Measurements from ENCODE around the gene HBG2. TPM values are rescaled to one million over a fixed set of nuclear protein-coding genes. Genes with fewer than 3 reads are reported as not detected.

The HBG2 gene
- total and polyA plus RNA-seq, 2 of the 8 experiments (the other 6 are each of a cell fraction or from before 2014, with no cell fraction given): 0.23 TPM; not detected in 1

- CTCF ChIA-PET (ENCODE audit: partially characterized antibody): interaction anchor here (0.6 to 1.9 kb wide), 3 partner anchors 12 to 228 kb away, joined by 3 to 4 read pairs (median 3); no protein-coding TSS in a partner anchor
- Histone ChIP-seq H3K27ac (ENCODE audit: low read depth, low read length) (no peak overlapping the region), H3K9ac (replicated peaks in 1 of 4; ENCODE audit: extremely low read depth in 1 of 4, low read depth in 3 of 4, low read length in 3 of 4) (no peak overlapping the region), H2BK120ac (replicated peaks; ENCODE audit: low read depth, low read length) (no peak overlapping the region), H2BK15ac (ENCODE audit: low read length) (no peak overlapping the region), H3K4me3 (ENCODE audit: extremely low read depth in 1 of 4, insufficient read depth in 2 of 4, low read depth in 3 of 4, low read length in 4 of 4) (no peak overlapping the region), H2AK5ac (ENCODE audit: low read depth, low read length) (no peak overlapping the region), H3K36me3 (ENCODE audit: control insufficient read depth in 2 of 4, insufficient read depth in 4 of 4, low read length in 3 of 4) (no peaks in the 10 kb centered on the region), H3K23me2 (ENCODE audit: low read depth, low read length) (no peaks in the 10 kb centered on the region), H3K23ac (ENCODE audit: insufficient read length) (no peak overlapping the region), H3K56ac (replicated peaks; ENCODE audit: insufficient read length, low read depth, low read length) (no peak overlapping the region), H3K9me3 (ENCODE audit: insufficient read depth in 2 of 2, low read depth in 1 of 2, low read length in 1 of 2) (no peaks in the 10 kb centered on the region), H4K20me1 (replicated peaks in 1 of 2; ENCODE audit: control insufficient read depth in 1 of 2, insufficient read depth in 2 of 2, low read length in 2 of 2) (no peaks in the 10 kb centered on the region), H3K27me3 (replicated peaks in 1 of 4; ENCODE audit: control insufficient read depth in 3 of 4, extremely low read depth in 1 of 4, insufficient read depth in 3 of 4, low read length in 3 of 4) (no peaks in the 10 kb centered on the region; a peak in 1 of 7 replicates), H3K4me1 (replicated peaks in 1 of 4; ENCODE audit: control insufficient read depth in 3 of 4, insufficient read depth in 4 of 4, low read length in 3 of 4) (no peaks in the 10 kb centered on the region), H4K8ac (ENCODE audit: extremely low read depth, insufficient read depth, low read length) (no peak overlapping the region), H3K4me2 (ENCODE audit: insufficient read depth in 1 of 2, low read depth in 2 of 2, low read length in 2 of 2) (no peak overlapping the region), H2BK12ac (ENCODE audit: low read depth, low read length) (no peak overlapping the region), H4K5ac (ENCODE audit: insufficient read length, low read depth, low read length) (no peak overlapping the region), H3K14ac (ENCODE audit: insufficient read length) (no peak overlapping the region), H3K79me2 (ENCODE audit: control insufficient read depth in 1 of 2, insufficient read depth in 2 of 2, low read length in 2 of 2) (no peaks in the 10 kb centered on the region), H3K4ac (replicated peaks; ENCODE audit: insufficient read length, low read depth, low read length) (no peak overlapping the region), H2BK5ac (ENCODE audit: low read depth, low read length) (no peak overlapping the region), H3K79me1 (ENCODE audit: low read depth, low read length) (no peaks in the 10 kb centered on the region), H3K18ac (ENCODE audit: extremely low read depth, low read length) (no peak overlapping the region), H2BK20ac (ENCODE audit: low read length) (no peak overlapping the region), H2AFZ (ENCODE audit: low read length) (no peak overlapping the region), H4K91ac (replicated peaks; ENCODE audit: insufficient read length, low read length) (no peak overlapping the region)
- TF ChIP-seq SIRT6 (IDR thresholded peaks at IDR 0.05; ENCODE audit: low read length) (no peak), TAF7 (optimal IDR thresholded peaks at IDR 0.05; ENCODE audit: borderline replicate concordance, low read depth, low read length) (no peak), EP300 (IDR thresholded peaks at IDR 0.05; ENCODE audit: borderline replicate concordance in 1 of 2, low read depth in 2 of 2, low read length in 2 of 2) (no peak), TAF1 (IDR thresholded peaks at IDR 0.05; ENCODE audit: low read depth, low read length) (no peak), NANOG (IDR thresholded peaks at IDR 0.05; ENCODE audit: insufficient read depth, low read depth, low read length, poor library complexity, severe bottlenecking) (no peak)
- TF ChIP-seq, protein P1, sequence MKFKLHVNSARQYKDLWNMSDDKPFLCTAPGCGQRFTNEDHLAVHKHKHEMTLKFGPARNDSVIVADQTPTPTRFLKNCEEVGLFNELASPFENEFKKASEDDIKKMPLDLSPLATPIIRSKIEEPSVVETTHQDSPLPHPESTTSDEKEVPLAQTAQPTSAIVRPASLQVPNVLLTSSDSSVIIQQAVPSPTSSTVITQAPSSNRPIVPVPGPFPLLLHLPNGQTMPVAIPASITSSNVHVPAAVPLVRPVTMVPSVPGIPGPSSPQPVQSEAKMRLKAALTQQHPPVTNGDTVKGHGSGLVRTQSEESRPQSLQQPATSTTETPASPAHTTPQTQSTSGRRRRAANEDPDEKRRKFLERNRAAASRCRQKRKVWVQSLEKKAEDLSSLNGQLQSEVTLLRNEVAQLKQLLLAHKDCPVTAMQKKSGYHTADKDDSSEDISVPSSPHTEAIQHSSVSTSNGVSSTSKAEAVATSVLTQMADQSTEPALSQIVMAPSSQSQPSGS (IDR thresholded peaks at IDR 0.05; ENCODE audit: low read length): no peak
- DNase-seq (ENCODE audit: low read depth in 1 of 2, low spot score in 2 of 2): no peak
- no peak for FAIRE-seq
- 93% methylated on average over 3 of the region's 3 CpGs; no CpG with 5 or more reads in 1 of the 2 experiments for WGBS, 2 experiments (ENCODE audit: extremely low coverage in 1 of 2, insufficient coverage in 1 of 2, insufficient read length in 1 of 2, insufficient replicate concordance in 2 of 2, low coverage in 1 of 2, low lambda C conversion rate in 2 of 2, missing lambda C conversion rate in 1 of 2)
- POLR2A ChIA-PET (ENCODE audit: partially characterized antibody): no interaction called here
These were observed 6.9 kb downstream of the HBG2 start for GRCh38 chr11:5247472-5248192.
